Metanephros (tissue), 2 donors: ENCODE data around the gene SPINK6. TPM values are rescaled to one million over a fixed set of nuclear protein-coding genes. Genes with fewer than 3 reads are reported as not detected.

Experiments
- small RNA-seq: library from RNA; depleted of rRNA; stranded (forward); fragments of <200 nt; gene quantifications from one replicate; pipeline ENCODE3, GENCODE V24; 2014; ENCODE audit warnings: low replicate concordance
- total RNA-seq: library from RNA; depleted of rRNA; stranded (reverse); fragments of >200 nt; gene quantifications from one replicate; pipeline ENCODE4 v1.2.3, GENCODE V29; 2014

The SPINK6 gene
- total RNA-seq: not detected

GRCh38 chr5:148202531-148203203 lies at the start of gene SPINK6:
Gene SPINK6, plus strand, starts transcription at chr5:148203042. Its CDS starts 55 bp downstream, at chr5:148203097.

GRCh38 chr5:148168246-148168645 lies 34.6 kb upstream of the SPINK6 start, which contains the start of gene SPINK14:
Gene SPINK14, plus strand, starts transcription at chr5:148168546. Its CDS starts 1,187 bp downstream, at chr5:148169733.

GRCh38 chr5:148238418-148238794 lies 35.6 kb downstream of the SPINK6 start, which contains the start of gene MARCOL:
Gene MARCOL, plus strand, starts transcription at chr5:148238525. Its CDS starts 73 bp downstream, at chr5:148238598.

Small RNAs within 50 kb of the gene (small RNA-seq; reads per million reads assigned to genes)
- gene HMGN1P16: not detected

Other genes with a start within 250 kb of the SPINK6 start
- 1.3 TPM for gene SPINK5, start 139.1 kb upstream of the SPINK6 start, total RNA-seq
- not detected for gene SPINK14, start 34.5 kb upstream of the SPINK6 start, total RNA-seq
- gene MARCOL, start 35.5 kb downstream of the SPINK6 start, total RNA-seq: not detected
- gene SPINK13, start 65.8 kb downstream of the SPINK6 start, total RNA-seq: not detected
- not detected for gene SPINK7, start 109.4 kb downstream of the SPINK6 start, total RNA-seq
- not detected for gene SPINK9, start 132.5 kb downstream of the SPINK6 start, total RNA-seq
- 53.0 TPM for gene FBXO38, start 180.9 kb downstream of the SPINK6 start, total RNA-seq